Astrocyte of the spinal cord (primary cell): Measurements from ENCODE around the gene CWC22.

Experiments
- DNase-seq: peaks from one replicate; pipeline ENCODE4 v3.0.0; 2011; ENCODE audit warnings: low read depth, low spot score
- H3K4me3 ChIP-seq: 2 replicates; pipeline ENCODE4 v1.5.1; 2011; ENCODE audit warnings: low read depth, mild to moderate bottlenecking, low read length, moderate library complexity
- in situ Hi-C: cut with HindIII; loops from 2 replicates; pipeline ENCODE4 v1.10.0; 2017; ENCODE audit warnings: low sequenced_read_pairs
- TF ChIP-seq, protein P1 (sequence below): IDR thresholded peaks from 2 replicates; pipeline ENCODE4 v1.5.1; 2012; ENCODE audit warnings: low read depth, mild to moderate bottlenecking, low read length, inconsistent platforms

CWC22 gene

DNA sequence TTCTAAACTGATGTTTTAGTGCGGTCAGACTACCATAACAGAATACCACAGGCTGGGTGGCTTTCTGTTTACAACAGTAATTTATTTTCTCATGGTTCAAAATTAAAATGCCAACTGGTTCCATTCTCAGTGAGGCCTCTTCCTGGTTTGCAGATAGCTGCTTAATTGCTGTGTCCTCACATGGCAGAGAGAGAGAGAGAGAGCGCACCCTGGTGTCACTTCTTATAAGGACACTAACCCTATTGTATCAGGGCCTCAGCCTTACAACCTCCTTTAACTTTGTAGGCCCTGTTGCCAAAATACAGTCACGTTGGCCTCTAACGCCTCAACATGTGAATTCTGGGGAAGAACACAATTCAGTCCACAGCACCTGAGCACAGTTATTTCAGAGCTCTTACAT, 108.2 kb downstream of the CWC22 start:
- DNase-seq: peak; percentile 28
- in situ Hi-C loops: no loop called here
- TF ChIP-seq, protein P1, sequence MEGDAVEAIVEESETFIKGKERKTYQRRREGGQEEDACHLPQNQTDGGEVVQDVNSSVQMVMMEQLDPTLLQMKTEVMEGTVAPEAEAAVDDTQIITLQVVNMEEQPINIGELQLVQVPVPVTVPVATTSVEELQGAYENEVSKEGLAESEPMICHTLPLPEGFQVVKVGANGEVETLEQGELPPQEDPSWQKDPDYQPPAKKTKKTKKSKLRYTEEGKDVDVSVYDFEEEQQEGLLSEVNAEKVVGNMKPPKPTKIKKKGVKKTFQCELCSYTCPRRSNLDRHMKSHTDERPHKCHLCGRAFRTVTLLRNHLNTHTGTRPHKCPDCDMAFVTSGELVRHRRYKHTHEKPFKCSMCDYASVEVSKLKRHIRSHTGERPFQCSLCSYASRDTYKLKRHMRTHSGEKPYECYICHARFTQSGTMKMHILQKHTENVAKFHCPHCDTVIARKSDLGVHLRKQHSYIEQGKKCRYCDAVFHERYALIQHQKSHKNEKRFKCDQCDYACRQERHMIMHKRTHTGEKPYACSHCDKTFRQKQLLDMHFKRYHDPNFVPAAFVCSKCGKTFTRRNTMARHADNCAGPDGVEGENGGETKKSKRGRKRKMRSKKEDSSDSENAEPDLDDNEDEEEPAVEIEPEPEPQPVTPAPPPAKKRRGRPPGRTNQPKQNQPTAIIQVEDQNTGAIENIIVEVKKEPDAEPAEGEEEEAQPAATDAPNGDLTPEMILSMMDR: peak; percentile 37
- no peak overlapping the region for H3K4me3 ChIP-seq
